HepG2 (cell line): ENCODE measurements around the gene EXPH5. TPM values are rescaled to one million over a fixed set of nuclear protein-coding genes. Genes with fewer than 3 reads are reported as not detected.
A peak's percentile ranks its signal among the peaks of the same experiment; 100 is the strongest.

Experiments used
- ASH2L ChIP-seq: fragments of 300-600, 200-600 bp; sonication (generic); IDR thresholded peaks from 2 replicates; pipeline ENCODE4 v1.7.0; 2017; ENCODE audit warnings: low read depth, mild to moderate bottlenecking, moderate library complexity, mixed read lengths, low read length; ENCODE audit not compliant: insufficient read length
- CAMTA2 ChIP-seq: sonication (generic); formaldehyde crosslinking; IDR thresholded peaks from 2 replicates; pipeline ENCODE4 v1.4.0; 2020; ENCODE audit warnings: mild to moderate bottlenecking, missing genetic modification reagents, borderline replicate concordance
- CENPBD1 ChIP-seq: sonication (generic); formaldehyde crosslinking; IDR thresholded peaks from 2 replicates; pipeline ENCODE4 v1.8.0; 2022; ENCODE audit warnings: missing genetic modification reagents, low read depth, mild to moderate bottlenecking, borderline replicate concordance
- E2F1 ChIP-seq: sonication (generic); formaldehyde crosslinking; IDR thresholded peaks from 2 replicates; pipeline ENCODE4 v1.5.0; 2020; ENCODE audit warnings: missing genetic modification reagents
- ETV5 ChIP-seq: IDR thresholded peaks from 2 replicates; pipeline ENCODE4 v1.6.1; 2018; ENCODE audit warnings: missing biosample characterization, missing genetic modification reagents, inconsistent platforms, borderline replicate concordance
- FOXP1 ChIP-seq, 2 experiments: fragments of 450-650 bp in 1 of 2; IDR thresholded peaks; 2 replicates each; pipeline ENCODE4 v1.6.1; 2017 to 2018; ENCODE audit warnings: antibody characterized with exemption in 1 of 2
- GATA4 ChIP-seq: sonication (generic); IDR thresholded peaks from 2 replicates; pipeline ENCODE4 v1.6.1; 2016; ENCODE audit warnings: antibody characterized with exemption, low read depth, borderline replicate concordance
- HMGA1 ChIP-seq: sonication (generic); formaldehyde crosslinking; conservative IDR thresholded peaks from 2 replicates; pipeline ENCODE4 v1.4.0; 2020; ENCODE audit warnings: missing genetic modification reagents
- JUN ChIP-seq: sonication (generic); formaldehyde crosslinking; IDR thresholded peaks from 2 replicates; pipeline ENCODE4 v1.4.0; 2020; ENCODE audit warnings: mild to moderate bottlenecking, missing genetic modification reagents
- KDM6A ChIP-seq: IDR thresholded peaks from 2 replicates; pipeline ENCODE4 v1.6.1; 2016; ENCODE audit warnings: low read depth
- KLF9 ChIP-seq: IDR thresholded peaks from 2 replicates; pipeline ENCODE4 v1.6.1; 2016; ENCODE audit warnings: low read depth
- PCBP2 ChIP-seq: fragments of 200-400 bp; formaldehyde crosslinking; optimal IDR thresholded peaks from 2 replicates; pipeline ENCODE3; 2018; ENCODE audit warnings: low read length, low read depth; ENCODE audit not compliant: poor library complexity, severe bottlenecking
- RAD51 ChIP-seq: fragments of 450-650 bp; IDR thresholded peaks from 2 replicates; pipeline ENCODE4 v1.6.1; 2016; ENCODE audit warnings: borderline replicate concordance
- RFXAP ChIP-seq: sonication (generic); formaldehyde crosslinking; IDR thresholded peaks from 2 replicates; pipeline ENCODE4 v1.4.0; 2020; ENCODE audit warnings: missing genetic modification reagents, borderline replicate concordance
- TP53 ChIP-seq: sonication (generic); formaldehyde crosslinking; conservative IDR thresholded peaks from 2 replicates; pipeline ENCODE4 v1.4.0; 2020; ENCODE audit warnings: missing genetic modification reagents
- ZBTB2 ChIP-seq: sonication (generic); formaldehyde crosslinking; IDR thresholded peaks from 2 replicates; pipeline ENCODE4 v1.8.0; 2022; ENCODE audit warnings: low read depth, missing genetic modification reagents
- ZNF512 ChIP-seq: sonication (generic); formaldehyde crosslinking; IDR thresholded peaks from 2 replicates; pipeline ENCODE4 v1.4.0; 2020; ENCODE audit warnings: mild to moderate bottlenecking, missing genetic modification reagents
- ZNF513 ChIP-seq: sonication (generic); formaldehyde crosslinking; conservative IDR thresholded peaks from 2 replicates; pipeline ENCODE4 v1.5.0; 2020; ENCODE audit warnings: missing genetic modification reagents
- ZNF543 ChIP-seq: sonication (generic); formaldehyde crosslinking; IDR thresholded peaks from 2 replicates; pipeline ENCODE4 v1.4.0; 2020; ENCODE audit warnings: mild to moderate bottlenecking, missing genetic modification reagents
- ZNF768 ChIP-seq: sonication (generic); formaldehyde crosslinking; IDR thresholded peaks from 2 replicates; pipeline ENCODE4 v1.4.0; 2020; ENCODE audit warnings: missing genetic modification reagents
- polyA plus RNA-seq, 8 experiments: library from polyadenylated mRNA; depleted of rRNA in 3 of 8; stranded (reverse) in 7 of 8; unstranded in 1 of 8; fragments of >200 nt; fragmentation: Illumina TruSeq in 4 of 8; extraction: Trizol in 4 of 8; gene quantifications; 2 replicates each; pipeline versions ENCODE4 v1.2.1 to v1.2.3, GENCODE V29; 2011 to 2016; ENCODE audit warnings: low read depth in 4 of 8, missing spikeins in 1 of 8, mixed read lengths in 1 of 8; ENCODE audit not compliant: insufficient read depth in 1 of 8
- total RNA-seq, 5 experiments: library from RNA; depleted of rRNA; stranded (reverse); fragments of >200 nt; fragmentation: Illumina TruSeq; extraction: Trizol; gene quantifications; 2 replicates each; pipeline ENCODE4 v1.2.3, GENCODE V29; 2016; ENCODE audit warnings: low read depth in 1 of 5
- TF ChIP-seq, protein P1 (sequence below): IDR thresholded peaks from 2 replicates; pipeline ENCODE4 v1.6.1; 2016; ENCODE audit warnings: control low read depth
- TF ChIP-seq, protein P2 (sequence below): IDR thresholded peaks from 2 replicates; pipeline ENCODE4 v1.6.1; 2016

EXPH5 gene
- total and polyA plus RNA-seq, 2 of the 13 experiments (the other 11 are each of a cell fraction or from before 2014, with no cell fraction given) = under 0.01 to 0.02 TPM

DNA sequence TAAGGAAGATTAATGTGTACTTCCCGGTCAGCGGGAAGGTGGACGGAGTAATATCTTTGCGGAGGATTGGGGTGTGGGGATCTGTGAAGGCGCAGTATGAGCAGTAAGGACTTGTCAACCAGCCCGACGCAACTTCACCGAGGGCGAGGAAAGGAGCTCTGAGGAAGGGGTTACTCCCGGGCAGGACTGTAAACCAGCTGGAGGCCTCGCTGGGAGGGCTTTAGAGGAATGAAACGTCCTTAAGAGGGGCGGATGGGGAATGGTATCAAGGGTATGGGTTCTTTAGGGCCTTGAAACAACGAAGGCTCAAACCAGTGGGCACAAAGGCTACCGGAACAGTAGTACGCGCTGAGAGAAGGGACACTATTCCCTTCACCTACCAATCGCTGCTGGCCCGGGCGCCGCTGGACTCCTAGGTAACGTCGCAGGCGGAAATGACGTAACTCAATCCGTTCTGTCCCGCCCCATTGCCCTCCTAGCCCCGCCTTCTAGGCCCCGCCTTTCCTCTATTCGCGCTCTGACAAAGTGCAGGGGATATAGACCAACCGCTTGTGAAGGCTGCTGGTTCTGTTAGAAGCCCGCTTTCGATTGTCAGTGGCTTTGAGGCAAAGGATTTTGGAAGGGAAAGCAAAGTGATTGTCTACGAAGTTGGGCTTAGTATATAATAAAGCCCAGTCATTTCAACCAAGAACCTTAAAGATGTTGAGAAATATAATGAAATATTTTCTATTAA lies 126.3 kb downstream of the EXPH5 start, which contains the start of gene C11orf65 (continued):
- TF ChIP-seq ASH2L = peak; percentile 69
- TF ChIP-seq, protein P1, sequence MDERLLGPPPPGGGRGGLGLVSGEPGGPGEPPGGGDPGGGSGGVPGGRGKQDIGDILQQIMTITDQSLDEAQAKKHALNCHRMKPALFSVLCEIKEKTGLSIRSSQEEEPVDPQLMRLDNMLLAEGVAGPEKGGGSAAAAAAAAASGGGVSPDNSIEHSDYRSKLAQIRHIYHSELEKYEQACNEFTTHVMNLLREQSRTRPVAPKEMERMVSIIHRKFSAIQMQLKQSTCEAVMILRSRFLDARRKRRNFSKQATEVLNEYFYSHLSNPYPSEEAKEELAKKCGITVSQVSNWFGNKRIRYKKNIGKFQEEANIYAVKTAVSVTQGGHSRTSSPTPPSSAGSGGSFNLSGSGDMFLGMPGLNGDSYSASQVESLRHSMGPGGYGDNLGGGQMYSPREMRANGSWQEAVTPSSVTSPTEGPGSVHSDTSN (CRISPR knock-in tag) = no peak
- no peak for TF ChIP-seq PCBP2
- TF ChIP-seq ETV5 (CRISPR knock-in tag) = peak; percentile 57
- no peak for TF ChIP-seq HMGA1 (CRISPR knock-in tag)
- no peak for TF ChIP-seq ZNF513 (CRISPR knock-in tag)
- no peak for TF ChIP-seq KDM6A (CRISPR knock-in tag)
- TF ChIP-seq RAD51 = no peak
- TF ChIP-seq RFXAP (CRISPR knock-in tag) = no peak
- TF ChIP-seq ZNF768 (CRISPR knock-in tag) = no peak
- TF ChIP-seq CAMTA2 (CRISPR knock-in tag) = no peak
- TF ChIP-seq, protein P2, sequence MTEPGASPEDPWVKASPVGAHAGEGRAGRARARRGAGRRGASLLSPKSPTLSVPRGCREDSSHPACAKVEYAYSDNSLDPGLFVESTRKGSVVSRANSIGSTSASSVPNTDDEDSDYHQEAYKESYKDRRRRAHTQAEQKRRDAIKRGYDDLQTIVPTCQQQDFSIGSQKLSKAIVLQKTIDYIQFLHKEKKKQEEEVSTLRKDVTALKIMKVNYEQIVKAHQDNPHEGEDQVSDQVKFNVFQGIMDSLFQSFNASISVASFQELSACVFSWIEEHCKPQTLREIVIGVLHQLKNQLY (CRISPR knock-in tag) = no peak
- TF ChIP-seq ZNF543 = no peak
- peak; percentile 36; the same call in 1 of the 2 replicates for TF ChIP-seq GATA4
- no peak for TF ChIP-seq KLF9 (CRISPR knock-in tag)
- no peak for TF ChIP-seq FOXP1 (IDR thresholded peaks at IDR 0.05)
- TF ChIP-seq FOXP1 (CRISPR knock-in tag; IDR thresholded peaks at IDR 0.05) = no peak
- TF ChIP-seq JUN = no peak
- peak; percentile 56; the same call in 1 of the 2 replicates for TF ChIP-seq E2F1 (CRISPR knock-in tag)
- no peak for TF ChIP-seq ZBTB2 (CRISPR knock-in tag)
- no peak for TF ChIP-seq ZNF512 (CRISPR knock-in tag)
- no peak for TF ChIP-seq CENPBD1 (CRISPR knock-in tag)
- TF ChIP-seq TP53 (CRISPR knock-in tag) = no peak
